Sigmoid colon (tissue), 7 donors: Measurements from ENCODE around the gene SCYGR2. TPM values are rescaled to one million over a fixed set of nuclear protein-coding genes. Genes with fewer than 3 reads are reported as not detected.
"Not testable (repeated sequence)": the region's sequence is repeated elsewhere in the genome, so short reads cannot be mapped to it uniquely, and the experiment has no call there.

Experiments
- DNase-seq: peaks from one replicate; pipeline ENCODE4 v3.0.0-alpha.2; 2019
- H3K27ac ChIP-seq, 4 donors: fragments of 200-600 bp; sonication (generic); one replicate each; pipeline ENCODE4 v1.5.1; 2016 to 2019; ENCODE audit warnings: mild to moderate bottlenecking in 1 of 4
- H3K27me3 ChIP-seq, 3 donors: fragments of 200-600 bp; sonication (generic); one replicate each; pipeline ENCODE4 v1.5.1; 2019; ENCODE audit warnings: mild to moderate bottlenecking in 1 of 3
- H3K36me3 ChIP-seq, 4 donors: fragments of 200-600 bp; sonication (generic); one replicate each; pipeline ENCODE4 v1.5.1; 2016 to 2019
- H3K4me1 ChIP-seq, 4 donors: fragments of 200-600 bp; sonication (generic); one replicate each; pipeline ENCODE4 v1.5.1; 2017 to 2019
- H3K4me3 ChIP-seq, 4 donors: fragments of 200-600 bp; sonication (generic); one replicate each; pipeline ENCODE4 v1.5.1; 2017 to 2019; ENCODE audit warnings: mild to moderate bottlenecking in 2 of 4, moderate library complexity in 1 of 4
- H3K9me3 ChIP-seq, 4 donors: fragments of 200-600 bp in 3 of 4; sonication (generic) in 3 of 4; one replicate each; pipeline versions ENCODE4 v1.5.1 to v1.6.1; 2013 to 2019
- CTCF ChIP-seq, 4 experiments: fragments of 450-650 bp in 3 of 4; fragments of 200-600 bp in 1 of 4; IDR thresholded peaks; one replicate each; pipeline ENCODE4 v1.5.1; 2016 to 2019; ENCODE audit warnings: antibody characterized with exemption in 4 of 4, mild to moderate bottlenecking in 3 of 4, moderate library complexity in 2 of 4
- EP300 ChIP-seq, 4 donors: sonication (generic); formaldehyde crosslinking; IDR thresholded peaks; one replicate each; pipeline ENCODE4 v1.6.1; 2017; ENCODE audit warnings: antibody characterized with exemption in 4 of 4
- POLR2A ChIP-seq, 2 donors: fragments of 450-650 bp; IDR thresholded peaks; one replicate each; pipeline ENCODE4 v1.6.1; 2016; ENCODE audit warnings: antibody characterized with exemption in 2 of 2, mild to moderate bottlenecking in 2 of 2, moderate library complexity in 2 of 2
- POLR2AphosphoS5 ChIP-seq, 4 donors: sonication (generic); formaldehyde crosslinking; IDR thresholded peaks; one replicate each; pipeline ENCODE4 v1.6.1; 2017; ENCODE audit warnings: antibody characterized with exemption in 4 of 4
- WGBS, 2 donors: extraction: QIAGEN DNeasy Blood & Tissue Kit; methylation state at CpG; one replicate each; pipeline ENCODE4 v1.1.7; 2013; 5-methylcytosine and 5-hydroxymethylcytosine counted together
- intact Hi-C: fragments of 100-400 bp; cut with DNase I; formaldehyde crosslinking; loops from one replicate; pipeline ENCODE4 v1.15.1; 2023
- polyA plus RNA-seq, 3 donors: library from polyadenylated mRNA; stranded (reverse); fragments of 200-250 nt; gene quantifications; one replicate each; pipeline ENCODE4 v1.2.3, GENCODE V29; 2013
- total RNA-seq, 4 donors: library from RNA; depleted of rRNA; stranded (reverse); fragments of >200 nt; gene quantifications; one replicate each; pipeline ENCODE4 v1.1.0, GENCODE V29; 2016
- donor health status: healthy with polysubstance abuse.
- donor health status: Bipolar disorder and iron deficiency.
- donor health status: healthy.

The SCYGR2 gene, protein sequence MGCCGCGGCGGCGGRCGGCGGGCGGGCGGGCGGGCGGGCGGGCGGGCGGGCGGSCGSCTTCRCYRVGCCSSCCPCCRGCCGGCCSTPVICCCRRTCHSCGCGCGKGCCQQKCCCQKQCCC
- not detected for total RNA-seq
- not detected for polyA plus RNA-seq

DNA sequence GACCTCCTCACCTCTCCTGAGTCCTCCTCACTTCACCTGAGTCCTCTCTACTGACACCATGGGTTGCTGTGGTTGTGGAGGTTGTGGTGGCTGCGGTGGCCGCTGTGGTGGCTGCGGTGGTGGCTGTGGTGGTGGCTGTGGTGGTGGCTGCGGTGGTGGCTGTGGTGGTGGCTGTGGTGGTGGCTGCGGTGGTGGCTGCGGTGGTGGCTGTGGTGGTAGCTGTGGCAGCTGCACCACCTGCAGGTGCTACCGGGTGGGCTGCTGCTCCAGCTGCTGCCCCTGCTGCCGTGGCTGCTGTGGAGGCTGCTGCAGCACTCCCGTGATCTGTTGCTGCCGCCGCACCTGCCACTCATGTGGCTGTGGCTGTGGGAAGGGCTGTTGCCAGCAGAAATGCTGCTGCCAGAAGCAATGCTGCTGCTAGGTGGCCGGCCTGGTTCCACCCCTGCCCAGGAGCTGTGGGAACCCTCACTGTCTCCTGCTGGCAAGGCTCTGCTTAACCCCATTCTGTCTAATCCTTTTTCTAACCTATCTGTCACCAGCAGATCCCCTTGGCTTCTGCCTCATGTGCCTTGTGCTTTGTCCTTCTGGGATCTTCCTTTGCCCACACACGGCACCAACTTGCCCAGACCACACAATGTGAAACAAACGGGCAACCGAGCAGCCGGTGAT lies at the start of gene SCYGR2:
TSS of gene SCYGR2 (plus strand) at position 59 of the 669 bp plus-strand sequence. CDS start at position 59, 0 bp downstream.
- WGBS, 2 donors: 72 to 86% methylated on average over 16 of the region's 16 CpGs
- H3K4me3 ChIP-seq, H3K4me1 ChIP-seq, intact Hi-C loops, H3K9me3 ChIP-seq, DNase-seq, H3K36me3 ChIP-seq, H3K27ac ChIP-seq, H3K27me3 ChIP-seq: not testable (repeated sequence)

- peaks cover 4 to 70% (median 11%) of the 10 kb centered on the region in 4 donors for H3K36me3 ChIP-seq
- H3K9me3 ChIP-seq: no peaks in the 10 kb centered on the region
- H3K27me3 ChIP-seq: no peaks in the 10 kb centered on the region
- TF ChIP-seq EP300 (IDR thresholded peaks at IDR 0.05): no peak
- no peak for TF ChIP-seq POLR2A (IDR thresholded peaks at IDR 0.05)
- TF ChIP-seq POLR2AphosphoS5 (IDR thresholded peaks at IDR 0.05): no peak
- no peak for TF ChIP-seq CTCF (IDR thresholded peaks at IDR 0.05)
- no peak for DNase-seq
- intact Hi-C loops: no loop called here
- WGBS, 2 donors: 96% methylated on average over 3 of the region's 3 CpGs
- no peak overlapping the region for H3K27ac ChIP-seq
- no peak overlapping the region for H3K4me3 ChIP-seq
- H3K4me1 ChIP-seq: no peaks in the 10 kb centered on the region
Observed at GRCh38 chr2:227551836-227552235, 46.9 kb upstream of the SCYGR2 start.

- intact Hi-C loops: no loop called here
- no peak for DNase-seq
- Histone ChIP-seq H3K36me3 (peaks cover 0 to 5% (median 0%) of the 10 kb centered on the region in 4 donors), H3K27ac (no peak overlapping the region), H3K4me3 (no peak overlapping the region), H3K4me1 (no peaks in the 10 kb centered on the region), H3K27me3 (no peaks in the 10 kb centered on the region), H3K9me3 (no peaks in the 10 kb centered on the region)
- TF ChIP-seq POLR2A (IDR thresholded peaks at IDR 0.05): no peak
- TF ChIP-seq CTCF (IDR thresholded peaks at IDR 0.05): no peak
- no peak for TF ChIP-seq POLR2AphosphoS5 (IDR thresholded peaks at IDR 0.05)
Observed at GRCh38 chr2:227562581-227562980, 36.1 kb upstream of the SCYGR2 start.

DNA sequence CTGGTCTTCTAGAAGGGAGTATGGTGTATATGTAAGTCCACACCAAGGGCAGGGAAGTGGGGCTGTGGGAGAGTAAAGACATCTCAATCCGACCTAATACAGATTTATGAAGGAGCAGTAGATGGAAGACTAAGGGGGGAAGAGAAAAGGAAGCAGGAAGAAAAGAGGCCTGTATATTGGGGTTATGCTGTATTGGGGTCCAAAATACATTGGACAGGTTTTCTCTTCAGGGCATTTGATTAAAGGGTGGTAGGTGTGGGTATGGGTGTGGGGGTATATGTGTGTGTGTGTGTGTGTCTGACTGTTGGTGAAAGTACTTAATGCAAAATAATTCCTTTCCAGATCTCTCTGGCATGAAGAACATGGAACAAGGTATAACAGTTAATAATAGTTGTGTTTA lies 33.6 kb upstream of the SCYGR2 start:
- no peaks in the 10 kb centered on the region for H3K9me3 ChIP-seq
- TF ChIP-seq POLR2A (IDR thresholded peaks at IDR 0.05): no peak
- DNase-seq: no peak
- intact Hi-C loops: no loop called here
- H3K4me1 ChIP-seq: no peaks in the 10 kb centered on the region
- WGBS, 2 donors: 93 to 95% methylated on average over 1 of the region's 1 CpG
- peaks cover 0 to 5% (median 0%) of the 10 kb centered on the region in 4 donors for H3K36me3 ChIP-seq
- H3K27me3 ChIP-seq: no peaks in the 10 kb centered on the region
- H3K27ac ChIP-seq: no peak overlapping the region
- H3K4me3 ChIP-seq: no peak overlapping the region

GRCh38 chr2:227566012-227566411 lies 32.7 kb upstream of the SCYGR2 start:
- WGBS, 2 donors: 76 to 94% methylated on average over 3 of the region's 3 CpGs
- H3K4me1 ChIP-seq: no peaks in the 10 kb centered on the region
- H3K27ac ChIP-seq: no peak overlapping the region
- peaks cover 0 to 5% (median 0%) of the 10 kb centered on the region in 4 donors for H3K36me3 ChIP-seq
- intact Hi-C loops: no loop called here
- DNase-seq: no peak
- H3K4me3 ChIP-seq: no peak overlapping the region
- H3K27me3 ChIP-seq: no peaks in the 10 kb centered on the region
- H3K9me3 ChIP-seq: no peaks in the 10 kb centered on the region
- TF ChIP-seq EP300 (IDR thresholded peaks at IDR 0.05): no peak
- no peak for TF ChIP-seq POLR2A (IDR thresholded peaks at IDR 0.05)
- no peak for TF ChIP-seq CTCF (IDR thresholded peaks at IDR 0.05)
- TF ChIP-seq POLR2AphosphoS5 (IDR thresholded peaks at IDR 0.05): no peak

DNA sequence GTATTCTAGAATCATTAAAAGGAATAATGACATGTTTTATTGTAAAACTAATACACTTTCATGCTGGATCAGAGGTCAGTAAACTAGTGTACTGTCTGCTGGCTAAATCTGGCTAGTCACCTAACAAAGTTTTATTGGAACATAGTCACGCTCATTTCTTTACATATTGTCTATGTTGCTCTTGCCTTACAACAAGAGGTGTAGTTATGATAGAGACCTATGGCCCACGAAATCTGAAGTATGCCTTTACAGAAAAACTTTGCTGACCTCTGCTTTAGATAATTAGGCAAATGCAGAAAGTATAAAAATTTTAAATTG lies 29.9 kb upstream of the SCYGR2 start:
- intact Hi-C loops: no loop called here
- 76 to 77% methylated on average over 2 of the region's 2 CpGs for WGBS, 2 donors
- Histone ChIP-seq H3K27me3 (no peaks in the 10 kb centered on the region), H3K27ac (no peak overlapping the region), H3K4me3 (no peak overlapping the region), H3K9me3 (no peaks in the 10 kb centered on the region), H3K4me1 (no peaks in the 10 kb centered on the region), H3K36me3 (peaks cover 0 to 5% (median 0%) of the 10 kb centered on the region in 4 donors)
- DNase-seq: no peak
- TF ChIP-seq CTCF (IDR thresholded peaks at IDR 0.05) (no peak), POLR2AphosphoS5 (IDR thresholded peaks at IDR 0.05) (peak in 1 of 4 donors; percentile 19)
